ENCODE data around the gene SCLT1. TPM values are rescaled to one million over a fixed set of nuclear protein-coding genes. Genes with fewer than 3 reads are reported as not detected.

SCLT1 gene
- total RNA-seq, 1 donor from 2014 or later: 7.2 TPM

Other genes starting within 250 kb of the SCLT1 start
- 3.8 TPM for gene C4orf33, start 2.6 kb upstream of the SCLT1 start, total RNA-seq